ENCODE results near the gene ABCG2. TPM values are rescaled to one million over a fixed set of nuclear protein-coding genes. Genes with fewer than 3 reads are reported as not detected.
A peak's percentile ranks its signal among the peaks of the same experiment; 100 is the strongest.

The ABCG2 gene
- total RNA-seq, 1 experiment from 2014 or later, result 23.7 TPM

GRCh38 chr4:88179261-88179660, 20.8 kb upstream of the ABCG2 start:
- intact Hi-C loops (cut with micrococcal nuclease; ENCODE audit: unreplicated experiment), result no loop called here
- Mint-ChIP-seq H3K36me3 (ENCODE audit: insufficient read depth, unreplicated experiment) (no peaks in the 10 kb centered on the region), H3K27ac (ENCODE audit: unreplicated experiment) (peak overlapping the region; percentile 94), H3K27me3 (ENCODE audit: insufficient read depth, unreplicated experiment) (no peaks in the 10 kb centered on the region), H3K9me3 (ENCODE audit: unreplicated experiment) (peaks cover 12% of the 10 kb centered on the region), H3K4me1 (ENCODE audit: low read depth, unreplicated experiment) (peaks cover 18% of the 10 kb centered on the region), H3K4me3 (ENCODE audit: unreplicated experiment) (no peak overlapping the region)
- CTCF ChIA-PET, result no interaction called here
- Histone ChIP-seq H3K9me3 (0 out of 2 replicates have a peak, but pooled peaks cover 4% of the 10 kb centered on the region), H3K27me3 (replicated peaks; ENCODE audit: control insufficient read depth, insufficient read depth, low read length) (no peaks in the 10 kb centered on the region), H3K36me3 (ENCODE audit: control insufficient read depth, insufficient read depth, low read length) (no peaks in the 10 kb centered on the region), H3K4me3 (ENCODE audit: low read depth, low read length) (no peak overlapping the region), H3K4me1 (peaks cover 19% of the 10 kb centered on the region)
- POLR2A ChIA-PET, result no interaction called here
- DNase-seq, result no peak
- TF ChIP-seq CTCF (IDR thresholded peaks at IDR 0.05; ENCODE audit: insufficient read depth in 1 of 2, low read depth in 1 of 2, low read length in 1 of 2, severe bottlenecking in 1 of 2, unreplicated experiment in 1 of 2), result no peak
- BruUV-seq (replicated peaks), result no TSS peak

- CTCF ChIA-PET, result no interaction called here
- POLR2A ChIA-PET, result no interaction called here
- H3K27ac Mint-ChIP-seq (ENCODE audit: unreplicated experiment), result peak overlapping the region; percentile 94
- H3K4me3 Mint-ChIP-seq (ENCODE audit: unreplicated experiment), result no peak overlapping the region
- Histone ChIP-seq H3K4me1 (peaks cover 19% of the 10 kb centered on the region), H3K4me3 (ENCODE audit: low read depth, low read length) (no peak overlapping the region), H3K27me3 (replicated peaks; ENCODE audit: control insufficient read depth, insufficient read depth, low read length) (no peaks in the 10 kb centered on the region), H3K36me3 (ENCODE audit: control insufficient read depth, insufficient read depth, low read length) (no peaks in the 10 kb centered on the region), H3K9me3 (0 out of 2 replicates have a peak, but pooled peaks cover 4% of the 10 kb centered on the region)
- H3K9me3 Mint-ChIP-seq (ENCODE audit: unreplicated experiment), result peaks cover 12% of the 10 kb centered on the region
- TF ChIP-seq CTCF (IDR thresholded peaks at IDR 0.05; ENCODE audit: insufficient read depth in 1 of 2, low read depth in 1 of 2, low read length in 1 of 2, severe bottlenecking in 1 of 2, unreplicated experiment in 1 of 2), result no peak
- intact Hi-C loops (cut with micrococcal nuclease; ENCODE audit: unreplicated experiment), result no loop called here
- H3K4me1 Mint-ChIP-seq (ENCODE audit: low read depth, unreplicated experiment), result peaks cover 23% of the 10 kb centered on the region
- no peaks in the 10 kb centered on the region for H3K36me3 Mint-ChIP-seq (ENCODE audit: insufficient read depth, unreplicated experiment)
- H3K27me3 Mint-ChIP-seq (ENCODE audit: insufficient read depth, unreplicated experiment), result no peaks in the 10 kb centered on the region
- BruUV-seq (replicated peaks), result no TSS peak
- DNase-seq, result peak in 1 of 2 experiments; percentile 35
Observed at GRCh38 chr4:88178626-88179231, 20.3 kb upstream of the ABCG2 start.

- Histone ChIP-seq H3K27me3 (replicated peaks; ENCODE audit: control insufficient read depth, insufficient read depth, low read length) (no peaks in the 10 kb centered on the region), H3K4me3 (ENCODE audit: low read depth, low read length) (no peak overlapping the region), H3K9me3 (0 out of 2 replicates have a peak, but pooled peaks cover 4% of the 10 kb centered on the region), H3K36me3 (ENCODE audit: control insufficient read depth, insufficient read depth, low read length) (no peaks in the 10 kb centered on the region), H3K4me1 (peaks cover 19% of the 10 kb centered on the region)
- peaks cover 7% of the 10 kb centered on the region for H3K9me3 Mint-ChIP-seq (ENCODE audit: unreplicated experiment)
- no peak overlapping the region for H3K4me3 Mint-ChIP-seq (ENCODE audit: unreplicated experiment)
- no peaks in the 10 kb centered on the region for H3K36me3 Mint-ChIP-seq (ENCODE audit: insufficient read depth, unreplicated experiment)
- peak; percentile 54 to 78 for DNase-seq
- H3K27me3 Mint-ChIP-seq (ENCODE audit: insufficient read depth, unreplicated experiment), result no peaks in the 10 kb centered on the region
- H3K27ac Mint-ChIP-seq (ENCODE audit: unreplicated experiment), result peak overlapping the region; percentile 94
- ChIA-PET POLR2A (no interaction called here), CTCF (interaction anchor here (0.5 kb wide), 1 partner anchor 145 kb away, joined by 6 read pairs; no protein-coding TSS in a partner anchor)
- TF ChIP-seq CTCF (IDR thresholded peaks at IDR 0.05; ENCODE audit: insufficient read depth in 1 of 2, low read depth in 1 of 2, low read length in 1 of 2, severe bottlenecking in 1 of 2, unreplicated experiment in 1 of 2), result no peak
- no TSS peak for BruUV-seq (replicated peaks)
- H3K4me1 Mint-ChIP-seq (ENCODE audit: low read depth, unreplicated experiment), result peaks cover 23% of the 10 kb centered on the region
- intact Hi-C loops (cut with micrococcal nuclease; ENCODE audit: unreplicated experiment), result no loop called here
Observed at GRCh38 chr4:88177983-88178625, 19.7 kb upstream of the ABCG2 start.
